HG03196 (cell line): ENCODE results near the gene FAM240A.

ENCODE experiments used
- ATAC-seq: cut with Tn5 transposase; IDR thresholded peaks from one replicate; pipeline ENCODE4 v1.9.1; 2021; ENCODE audit not compliant: unreplicated experiment

Gene FAM240A

DNA sequence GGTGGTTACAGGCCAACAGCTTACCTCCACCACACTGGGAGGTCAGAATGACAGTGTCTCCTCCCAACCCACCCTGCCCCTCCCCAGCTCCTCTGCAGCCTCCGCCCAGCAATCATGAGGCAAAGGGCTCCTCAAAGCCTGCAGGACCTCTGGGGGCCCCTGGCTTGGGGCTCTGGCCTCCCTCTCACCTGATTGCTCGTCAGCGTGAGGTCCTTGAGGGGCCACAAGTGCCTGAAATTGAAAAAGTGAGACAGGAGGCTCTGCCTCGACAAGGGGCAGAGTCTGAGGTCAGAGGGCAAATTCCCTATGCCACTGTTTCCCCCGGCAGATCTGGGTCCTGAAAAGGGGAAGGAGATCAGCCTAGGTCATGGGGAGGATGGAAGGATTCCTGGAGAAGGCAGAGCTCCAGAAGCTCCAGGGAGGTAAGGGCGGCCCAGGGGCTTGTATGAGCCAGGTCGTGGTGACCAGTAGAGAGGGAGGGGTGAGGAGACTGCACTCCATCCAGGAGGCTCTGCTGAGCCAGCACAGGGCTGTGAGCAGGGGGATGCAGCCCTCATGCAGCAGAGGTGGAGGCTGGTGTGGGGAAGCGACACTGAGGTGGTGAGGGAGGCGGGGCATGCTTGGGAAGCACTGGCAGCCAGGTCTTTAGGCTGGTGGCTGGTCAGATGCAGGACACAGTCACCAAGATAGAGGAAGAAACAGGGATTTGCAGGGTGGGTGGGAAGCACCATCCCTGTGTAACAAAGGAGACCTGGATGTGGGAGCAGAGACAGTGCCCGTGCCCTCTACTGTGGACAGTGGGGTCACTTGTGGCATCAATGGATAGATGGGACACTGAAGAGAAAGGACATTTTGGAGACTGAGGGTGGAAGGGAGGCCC lies 61.1 kb downstream of the FAM240A start:
- no peak for ATAC-seq

DNA sequence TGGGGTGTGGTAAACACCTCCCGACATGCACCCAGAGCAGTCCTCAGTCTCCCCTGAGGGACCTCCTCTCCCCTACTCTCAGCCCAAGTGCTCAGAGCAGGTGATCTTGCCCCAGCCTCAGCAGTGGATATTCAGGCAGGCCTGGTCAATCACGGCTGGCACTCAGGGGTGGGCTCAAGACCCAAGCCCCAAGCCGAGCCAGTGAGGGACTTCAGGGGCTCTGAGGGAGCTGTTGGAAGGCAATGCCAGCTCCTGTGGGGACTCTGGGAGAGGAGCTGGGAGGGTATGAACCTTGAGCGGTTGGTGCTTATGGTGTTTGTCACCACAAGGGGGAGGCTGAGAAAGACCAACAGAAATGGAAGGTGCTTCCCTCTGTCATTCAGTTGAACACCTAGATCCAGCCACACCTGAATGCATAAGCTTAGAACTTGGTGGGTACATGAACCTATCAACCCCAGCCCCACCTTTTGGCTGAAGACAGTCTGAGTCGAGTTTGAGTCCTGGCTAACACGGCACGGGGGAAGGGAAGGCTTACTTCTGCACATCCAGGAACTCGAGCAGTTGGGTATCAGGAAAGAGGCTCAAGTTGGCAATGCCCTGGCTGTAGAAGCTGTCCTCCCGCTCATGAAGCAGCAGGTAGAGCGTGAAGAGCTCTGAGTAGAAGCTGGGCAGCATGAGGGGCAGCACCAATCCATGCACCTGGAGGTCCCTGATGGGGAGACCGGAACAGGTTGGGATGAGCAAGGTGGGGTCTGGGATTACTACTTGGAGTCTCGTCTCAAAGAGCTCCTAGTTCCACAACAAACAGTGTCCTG lies 61.9 kb downstream of the FAM240A start:
- no peak for ATAC-seq

DNA sequence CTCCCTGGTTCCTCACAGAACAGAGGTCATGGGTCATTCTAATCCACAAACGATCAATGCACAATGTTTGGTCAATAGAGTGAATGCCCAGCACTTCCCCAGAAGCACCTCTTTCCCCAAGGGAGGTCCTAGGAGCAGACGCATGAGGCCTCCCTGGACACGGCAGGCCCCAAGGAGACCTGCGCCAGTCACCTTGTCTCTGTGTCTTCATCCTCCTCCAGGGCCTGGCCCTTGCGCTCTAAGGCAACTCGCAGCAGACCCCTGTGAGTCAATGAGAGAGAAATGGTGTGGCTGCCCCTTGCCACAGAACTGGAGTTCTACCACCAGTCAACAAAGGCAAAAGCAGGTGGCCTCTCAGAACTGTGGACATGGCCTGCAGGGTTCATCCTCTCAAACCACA lies 63.1 kb downstream of the FAM240A start:
- no peak for ATAC-seq
